Breast epithelium (tissue), 4 donors: ENCODE results near the gene NFKBIA. TPM values are rescaled to one million over a fixed set of nuclear protein-coding genes. Genes with fewer than 3 reads are reported as not detected.
A peak's percentile ranks its signal among the peaks of the same experiment; 100 is the strongest.

Experiments
- DNase-seq, 2 donors: peaks; one replicate each; pipeline ENCODE4 v3.0.0-alpha.2; 2019; ENCODE audit warnings: low spot score in 2 of 2
- H3K27ac ChIP-seq, 2 donors: fragments of 200-600 bp; sonication (generic) in 1 of 2; one replicate each; pipeline ENCODE4 v1.5.1; 2016 to 2019; ENCODE audit warnings: mild to moderate bottlenecking in 1 of 2
- H3K27me3 ChIP-seq, 2 donors: fragments of 200-600 bp; sonication (generic) in 1 of 2; one replicate each; pipeline versions ENCODE4 v1.5.1 to v1.6.0; 2017 to 2019; ENCODE audit warnings: control low read depth in 1 of 2, mild to moderate bottlenecking in 1 of 2
- H3K36me3 ChIP-seq: fragments of 200-600 bp; one replicate; pipeline ENCODE4 v1.5.1; 2019
- H3K4me1 ChIP-seq, 2 donors: fragments of 200-600 bp; sonication (generic); one replicate each; pipeline ENCODE4 v1.5.1; 2016 to 2019; ENCODE audit warnings: control low read depth in 1 of 2
- H3K4me3 ChIP-seq, 3 donors: fragments of 200-600 bp; sonication (generic); 1 replicate in 2 of 3; 2 replicates in 1 of 3; pipeline ENCODE4 v1.5.1; 2016 to 2019; ENCODE audit warnings: mild to moderate bottlenecking in 3 of 3, moderate library complexity in 2 of 3
- H3K9me3 ChIP-seq, 2 donors: fragments of 200-600 bp; sonication (generic) in 1 of 2; one replicate each; pipeline ENCODE4 v1.5.1; 2016 to 2019; ENCODE audit warnings: control low read depth in 1 of 2
- POLR2A ChIP-seq: fragments of 450-650 bp; IDR thresholded peaks from one replicate; pipeline ENCODE4 v1.6.1; 2016; ENCODE audit warnings: antibody characterized with exemption, mild to moderate bottlenecking, moderate library complexity
- POLR2AphosphoS5 ChIP-seq, 3 donors: sonication (generic); formaldehyde crosslinking; IDR thresholded peaks; one replicate each; pipeline ENCODE4 v1.6.1; 2017; ENCODE audit warnings: antibody characterized with exemption in 3 of 3
- intact Hi-C: fragments of 100-400 bp; cut with DNase I; formaldehyde crosslinking; loops from one replicate; pipeline ENCODE4 v1.15.1; 2023; ENCODE audit warnings: low total_unique reads
- total RNA-seq, 3 donors: library from RNA; depleted of rRNA; stranded (reverse); fragments of >200 nt; gene quantifications; one replicate each; pipeline ENCODE4 v1.1.0, GENCODE V29; 2016
- TF ChIP-seq, protein P1 (sequence below), 3 donors: fragments of 450-650 bp; IDR thresholded peaks; one replicate each; pipeline ENCODE4 v1.5.1; 2016 to 2017; ENCODE audit warnings: antibody characterized with exemption in 3 of 3, mild to moderate bottlenecking in 3 of 3, moderate library complexity in 3 of 3

Gene NFKBIA
- total RNA-seq, 3 donors from 2014 or later: 418 to 546 (median 422) TPM

GRCh38 chr14:35409595-35409994, 5.0 kb upstream of the NFKBIA start:
- intact Hi-C loops: no loop called here
- Histone ChIP-seq H3K9me3 (no peaks in the 10 kb centered on the region), H3K27ac (no peak overlapping the region), H3K4me3 (no peak overlapping the region), H3K36me3 (no peaks in the 10 kb centered on the region), H3K4me1 (peaks cover 0 to 14% of the 10 kb centered on the region in 2 donors), H3K27me3 (no peaks in the 10 kb centered on the region)
- DNase-seq: no peak
- no peak for TF ChIP-seq POLR2AphosphoS5 (IDR thresholded peaks at IDR 0.05)
- no peak for TF ChIP-seq POLR2A

DNA sequence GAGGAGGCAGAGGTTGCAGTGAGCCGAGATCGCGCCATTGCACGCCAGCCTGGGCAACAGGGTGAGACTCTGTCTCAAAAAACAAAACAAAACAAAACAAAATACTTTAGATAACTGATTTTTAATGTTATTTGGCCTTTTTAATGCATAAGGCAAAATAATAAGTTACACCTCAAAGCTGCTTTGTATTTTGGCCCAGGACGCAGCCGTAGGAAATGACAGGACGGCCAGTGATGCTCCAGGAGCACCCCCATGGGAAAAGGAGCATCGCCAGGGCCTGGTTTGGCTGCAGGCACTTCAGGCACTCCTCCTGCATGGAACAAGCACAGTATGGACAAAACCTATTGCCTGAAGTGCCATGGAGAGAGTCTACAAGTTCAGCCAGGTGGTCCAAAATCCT, 3.5 kb upstream of the NFKBIA start:
- Histone ChIP-seq H3K27ac (no peak overlapping the region), H3K4me1 (peaks cover 0 to 14% of the 10 kb centered on the region in 2 donors), H3K36me3 (peaks cover 2% of the 10 kb centered on the region), H3K4me3 (no peak overlapping the region), H3K27me3 (no peaks in the 10 kb centered on the region), H3K9me3 (no peaks in the 10 kb centered on the region)
- intact Hi-C loops: no loop called here
- no peak for TF ChIP-seq POLR2A
- TF ChIP-seq, protein P1, sequence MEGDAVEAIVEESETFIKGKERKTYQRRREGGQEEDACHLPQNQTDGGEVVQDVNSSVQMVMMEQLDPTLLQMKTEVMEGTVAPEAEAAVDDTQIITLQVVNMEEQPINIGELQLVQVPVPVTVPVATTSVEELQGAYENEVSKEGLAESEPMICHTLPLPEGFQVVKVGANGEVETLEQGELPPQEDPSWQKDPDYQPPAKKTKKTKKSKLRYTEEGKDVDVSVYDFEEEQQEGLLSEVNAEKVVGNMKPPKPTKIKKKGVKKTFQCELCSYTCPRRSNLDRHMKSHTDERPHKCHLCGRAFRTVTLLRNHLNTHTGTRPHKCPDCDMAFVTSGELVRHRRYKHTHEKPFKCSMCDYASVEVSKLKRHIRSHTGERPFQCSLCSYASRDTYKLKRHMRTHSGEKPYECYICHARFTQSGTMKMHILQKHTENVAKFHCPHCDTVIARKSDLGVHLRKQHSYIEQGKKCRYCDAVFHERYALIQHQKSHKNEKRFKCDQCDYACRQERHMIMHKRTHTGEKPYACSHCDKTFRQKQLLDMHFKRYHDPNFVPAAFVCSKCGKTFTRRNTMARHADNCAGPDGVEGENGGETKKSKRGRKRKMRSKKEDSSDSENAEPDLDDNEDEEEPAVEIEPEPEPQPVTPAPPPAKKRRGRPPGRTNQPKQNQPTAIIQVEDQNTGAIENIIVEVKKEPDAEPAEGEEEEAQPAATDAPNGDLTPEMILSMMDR (IDR thresholded peaks at IDR 0.05): no peak
- no peak for TF ChIP-seq POLR2AphosphoS5 (IDR thresholded peaks at IDR 0.05)
- DNase-seq: no peak

- DNase-seq: no peak
- peak overlapping the region; percentile 7 to 44 for H3K27ac ChIP-seq
Measured at GRCh38 chr14:35407306-35407630, 2.7 kb upstream of the NFKBIA start.

DNA sequence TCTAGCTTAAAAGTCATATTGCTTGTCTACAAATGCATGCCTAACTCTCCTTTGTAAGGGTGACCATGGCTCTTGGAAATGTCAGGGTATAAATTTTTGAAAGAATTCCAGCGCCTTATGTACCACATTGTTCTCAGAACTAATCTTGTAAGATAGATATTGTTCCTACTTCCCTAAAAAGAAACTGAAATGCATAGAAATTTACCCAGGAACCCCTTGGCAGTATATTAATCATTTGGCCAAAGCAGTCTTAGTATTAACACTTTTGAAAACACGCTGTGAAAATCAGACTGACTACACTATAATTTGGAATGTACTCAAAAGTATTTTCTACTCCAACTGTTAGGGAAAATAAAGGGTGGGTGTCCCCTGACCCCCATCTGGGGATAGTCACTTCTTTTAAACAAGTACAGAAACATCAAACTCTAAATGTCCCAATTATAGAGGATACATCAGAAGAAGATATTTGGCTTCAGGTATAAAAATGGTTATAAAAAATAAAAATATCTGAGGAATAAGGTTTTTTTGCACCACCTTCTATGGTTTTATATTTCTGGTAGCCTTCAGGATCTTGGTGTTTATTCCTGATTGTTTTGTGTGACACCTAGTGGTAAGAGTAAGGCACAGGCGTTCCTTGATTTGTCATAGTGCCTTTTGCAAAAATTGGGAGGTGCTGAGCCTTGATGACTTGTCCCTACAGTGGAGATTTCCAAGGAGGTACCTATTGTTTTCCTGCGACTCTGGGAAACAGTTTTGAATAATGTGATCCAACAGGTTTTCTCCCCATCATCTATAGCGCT, 2.2 kb upstream of the NFKBIA start:
- no peak for TF ChIP-seq POLR2AphosphoS5 (IDR thresholded peaks at IDR 0.05)
- TF ChIP-seq, protein P1 (IDR thresholded peaks at IDR 0.05): peak; percentile 86 to 91 (median 91)
- intact Hi-C loops: no loop called here
- H3K27ac ChIP-seq: peak overlapping the region in 1 of 2 donors; percentile 44
- no peaks in the 10 kb centered on the region for H3K27me3 ChIP-seq
- H3K4me1 ChIP-seq: peaks cover 0 to 14% of the 10 kb centered on the region in 2 donors
- H3K4me3 ChIP-seq: no peak overlapping the region
- H3K9me3 ChIP-seq: no peaks in the 10 kb centered on the region
- DNase-seq: no peak
- peaks cover 15% of the 10 kb centered on the region for H3K36me3 ChIP-seq

More at GRCh38 chr14:35407306-35407630, 2.7 kb upstream of the NFKBIA start:
- Histone ChIP-seq H3K27me3 (no peaks in the 10 kb centered on the region), H3K4me3 (no peak overlapping the region), H3K9me3 (no peaks in the 10 kb centered on the region), H3K36me3 (peaks cover 9% of the 10 kb centered on the region), H3K4me1 (peaks cover 0 to 14% of the 10 kb centered on the region in 2 donors)
- TF ChIP-seq POLR2A: no peak
- TF ChIP-seq POLR2AphosphoS5 (IDR thresholded peaks at IDR 0.05): no peak
- intact Hi-C loops: no loop called here

DNA sequence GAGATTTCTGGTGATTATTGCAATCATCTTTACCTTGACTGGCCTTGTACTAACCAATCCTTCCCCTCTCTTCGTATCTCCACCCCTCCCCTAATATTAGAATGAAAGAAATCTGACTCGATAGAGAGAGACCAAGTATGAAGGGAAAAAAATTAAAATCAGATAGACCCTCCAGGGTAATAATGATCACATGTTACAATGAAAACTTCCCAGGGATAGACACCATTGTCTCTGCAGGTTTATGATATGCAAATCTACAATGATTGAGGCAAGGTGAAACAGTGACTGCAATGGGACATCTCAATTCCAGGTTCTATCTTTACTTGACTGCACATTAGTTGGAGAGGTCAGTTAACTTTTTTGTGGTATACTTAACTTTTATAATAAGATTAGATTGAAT, 1.5 kb upstream of the NFKBIA start:
- Histone ChIP-seq H3K36me3 (peaks cover 21% of the 10 kb centered on the region), H3K4me3 (peak overlapping the region in 2 of 3 donors; percentile 84 to 99), H3K4me1 (peaks cover 0 to 14% of the 10 kb centered on the region in 2 donors), H3K27me3 (no peaks in the 10 kb centered on the region), H3K27ac (peak overlapping the region; percentile 97 to 99), H3K9me3 (no peaks in the 10 kb centered on the region)
- TF ChIP-seq POLR2AphosphoS5 (IDR thresholded peaks at IDR 0.05) (no peak), POLR2A (no peak)
- TF ChIP-seq, protein P1 (IDR thresholded peaks at IDR 0.05): no peak
- intact Hi-C loops: no loop called here
- DNase-seq: no peak

DNA sequence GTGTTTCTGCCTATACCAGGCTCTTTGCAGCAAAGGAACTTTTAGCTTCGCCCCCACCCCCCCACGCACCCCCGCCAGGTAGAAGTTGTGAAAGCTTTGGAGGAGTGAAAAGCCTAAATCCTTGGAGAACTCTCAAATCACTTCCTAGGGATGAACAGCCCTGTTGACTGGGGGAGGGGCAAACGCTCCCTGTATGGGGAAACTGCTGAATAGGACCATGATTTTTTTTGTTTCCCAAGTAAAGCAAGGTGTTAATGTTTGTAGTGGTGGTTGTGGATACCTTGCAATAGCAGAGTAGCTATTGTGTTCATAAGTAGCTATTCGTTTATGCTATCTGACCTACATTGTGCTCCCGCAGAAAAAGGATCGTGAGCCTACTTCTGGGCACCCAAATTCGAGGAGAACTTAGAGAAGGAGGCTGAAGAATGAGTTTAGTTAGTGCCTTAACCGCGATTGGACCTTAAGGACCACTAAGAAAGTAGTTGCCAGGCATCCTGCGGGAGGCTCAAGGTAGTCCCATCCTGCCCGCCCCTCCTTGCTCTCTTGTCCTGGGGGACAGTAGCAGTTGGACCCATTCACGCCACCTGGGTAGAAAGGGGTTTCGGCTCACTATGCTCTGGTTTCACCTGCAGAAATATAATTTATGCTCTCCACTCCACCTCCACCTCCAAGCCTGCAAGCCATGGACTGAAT, 901 bp upstream of the NFKBIA start:
- Histone ChIP-seq H3K4me1 (peaks cover 0 to 14% of the 10 kb centered on the region in 2 donors), H3K27ac (peak overlapping the region; percentile 97 to 99), H3K9me3 (no peaks in the 10 kb centered on the region), H3K4me3 (peak overlapping the region; percentile 69 to 99 (median 84)), H3K36me3 (peaks cover 24% of the 10 kb centered on the region), H3K27me3 (no peaks in the 10 kb centered on the region)
- intact Hi-C loops: no loop called here
- TF ChIP-seq POLR2AphosphoS5 (IDR thresholded peaks at IDR 0.05) (no peak), POLR2A (no peak)
- TF ChIP-seq, protein P1 (IDR thresholded peaks at IDR 0.05): no peak
- DNase-seq: no peak
